ENCODE results near the gene EEF1AKMT4.
A peak's percentile ranks its signal among the peaks of the same experiment; 100 is the strongest.

Gene EEF1AKMT4

DNA sequence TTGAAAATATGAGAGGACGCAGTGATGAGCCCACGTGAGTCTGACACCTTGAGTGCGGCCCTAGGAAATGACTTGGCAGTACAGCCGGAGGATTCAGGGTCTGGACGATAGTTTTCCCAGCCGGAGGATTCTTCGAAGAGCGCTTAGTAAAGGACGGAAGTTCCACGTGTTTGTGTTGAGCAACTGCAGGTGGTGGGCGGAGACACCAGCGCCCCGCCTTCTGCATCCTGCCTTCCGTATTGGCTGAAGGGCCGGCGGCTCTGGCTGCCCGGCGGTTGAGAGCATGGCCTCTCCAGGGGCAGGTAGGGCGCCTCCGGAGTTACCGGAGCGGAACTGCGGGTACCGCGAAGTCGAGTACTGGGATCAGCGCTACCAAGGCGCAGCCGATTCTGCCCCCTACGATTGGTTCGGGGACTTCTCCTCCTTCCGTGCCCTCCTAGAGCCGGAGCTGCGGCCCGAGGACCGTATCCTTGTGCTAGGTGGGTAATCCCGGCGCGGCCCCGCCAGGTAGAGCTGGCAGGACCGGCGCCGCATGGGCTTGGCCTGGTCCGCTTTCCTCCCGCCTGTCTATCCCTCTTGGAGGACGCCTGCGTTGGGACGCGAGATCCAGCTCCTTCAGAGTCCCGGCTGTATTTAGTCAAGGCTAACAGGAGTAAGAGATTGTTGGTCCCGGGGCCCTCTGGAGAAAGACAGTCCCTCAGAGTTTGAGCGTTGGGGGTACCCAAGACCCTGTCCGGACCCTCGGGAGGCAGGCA, at the start of gene EEF1AKMT4:
Gene EEF1AKMT4 (plus strand): TSS at position 261 of the 755 bp plus-strand sequence. CDS start 23 bp downstream, at position 284.
- TF ChIP-seq, protein P1, sequence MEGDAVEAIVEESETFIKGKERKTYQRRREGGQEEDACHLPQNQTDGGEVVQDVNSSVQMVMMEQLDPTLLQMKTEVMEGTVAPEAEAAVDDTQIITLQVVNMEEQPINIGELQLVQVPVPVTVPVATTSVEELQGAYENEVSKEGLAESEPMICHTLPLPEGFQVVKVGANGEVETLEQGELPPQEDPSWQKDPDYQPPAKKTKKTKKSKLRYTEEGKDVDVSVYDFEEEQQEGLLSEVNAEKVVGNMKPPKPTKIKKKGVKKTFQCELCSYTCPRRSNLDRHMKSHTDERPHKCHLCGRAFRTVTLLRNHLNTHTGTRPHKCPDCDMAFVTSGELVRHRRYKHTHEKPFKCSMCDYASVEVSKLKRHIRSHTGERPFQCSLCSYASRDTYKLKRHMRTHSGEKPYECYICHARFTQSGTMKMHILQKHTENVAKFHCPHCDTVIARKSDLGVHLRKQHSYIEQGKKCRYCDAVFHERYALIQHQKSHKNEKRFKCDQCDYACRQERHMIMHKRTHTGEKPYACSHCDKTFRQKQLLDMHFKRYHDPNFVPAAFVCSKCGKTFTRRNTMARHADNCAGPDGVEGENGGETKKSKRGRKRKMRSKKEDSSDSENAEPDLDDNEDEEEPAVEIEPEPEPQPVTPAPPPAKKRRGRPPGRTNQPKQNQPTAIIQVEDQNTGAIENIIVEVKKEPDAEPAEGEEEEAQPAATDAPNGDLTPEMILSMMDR (IDR thresholded peaks at IDR 0.05; ENCODE audit: insufficient read depth, low read depth, low read length, missing control alignments) = peak; percentile 32
- peak; percentile 99 for DNase-seq (ENCODE audit: low read depth)
- peak within 1 kb of the TSS; percentile 74 for H3K4me3 ChIP-seq (ENCODE audit: low read length)

DNA sequence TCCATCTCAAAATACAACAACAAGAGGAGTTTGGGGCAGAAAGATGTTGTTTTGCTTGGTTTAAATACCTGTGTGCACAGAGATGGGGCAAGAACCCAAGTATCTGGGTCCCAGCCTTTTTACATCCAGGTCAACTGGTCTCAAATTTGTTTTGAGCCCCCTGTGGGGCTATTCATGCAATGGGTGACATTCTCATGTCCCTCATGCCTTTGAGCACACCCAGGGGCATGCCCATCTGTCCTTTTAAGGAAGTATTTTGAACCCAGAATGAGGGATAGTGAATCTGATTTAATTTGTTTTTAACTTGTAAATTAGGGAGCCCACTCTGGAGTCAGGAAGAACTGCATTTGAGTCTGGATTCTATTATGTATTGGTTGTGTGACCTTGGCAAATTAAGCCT, 48.6 kb upstream of the EEF1AKMT4 start:
- TF ChIP-seq, protein P1 (IDR thresholded peaks at IDR 0.05; ENCODE audit: insufficient read depth, low read depth, low read length, missing control alignments) = no peak
- DNase-seq (ENCODE audit: low read depth) = no peak
- no peak overlapping the region for H3K4me3 ChIP-seq (ENCODE audit: low read length)

GRCh38 chr3:184203526-184203925, 45.9 kb upstream of the EEF1AKMT4 start:
- no peak for DNase-seq (ENCODE audit: low read depth)
- TF ChIP-seq, protein P1 (IDR thresholded peaks at IDR 0.05; ENCODE audit: insufficient read depth, low read depth, low read length, missing control alignments) = no peak
- no peak overlapping the region for H3K4me3 ChIP-seq (ENCODE audit: low read length)

DNA sequence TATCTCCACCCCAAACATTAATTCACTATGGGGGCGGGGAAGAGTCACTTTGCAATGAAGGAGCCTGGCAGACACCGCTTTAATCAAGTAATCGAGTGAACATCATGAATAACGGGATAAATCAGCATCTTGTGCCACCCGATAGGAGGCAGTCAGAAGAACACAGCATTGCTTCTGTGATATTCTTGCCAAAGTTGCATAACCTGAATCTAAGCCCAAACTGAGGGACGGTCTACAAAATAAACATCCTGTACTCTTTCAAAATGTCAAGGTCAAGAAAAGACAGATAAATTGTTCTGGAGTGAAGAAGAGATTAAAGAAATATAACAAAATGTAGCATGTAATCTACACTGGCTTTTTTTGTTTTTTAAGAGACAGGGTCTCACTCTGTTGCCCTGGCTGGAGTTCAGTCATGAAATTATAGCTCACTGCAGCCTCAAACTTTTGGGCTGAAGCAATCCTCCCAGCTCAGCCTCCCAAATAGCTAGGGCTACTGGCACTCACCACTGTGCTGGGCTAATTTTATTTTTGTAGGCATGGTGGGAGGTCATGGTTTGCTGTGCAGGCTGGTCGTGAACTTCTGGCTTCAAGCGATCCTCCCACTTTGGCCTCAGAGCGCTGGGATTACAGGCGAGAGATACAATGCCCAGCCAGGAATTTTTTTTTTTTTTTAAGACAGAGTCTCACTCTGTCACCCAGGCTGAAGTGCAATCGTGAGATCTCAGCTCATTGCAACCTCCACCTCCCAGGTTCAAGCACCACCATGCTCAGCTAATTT, 40.1 kb upstream of the EEF1AKMT4 start:
- H3K4me3 ChIP-seq (ENCODE audit: low read length) = no peak overlapping the region
- DNase-seq (ENCODE audit: low read depth) = no peak
- TF ChIP-seq, protein P1 (IDR thresholded peaks at IDR 0.05; ENCODE audit: insufficient read depth, low read depth, low read length, missing control alignments) = no peak

- TF ChIP-seq, protein P1 (IDR thresholded peaks at IDR 0.05; ENCODE audit: insufficient read depth, low read depth, low read length, missing control alignments) = no peak
- no peak for DNase-seq (ENCODE audit: low read depth)
- no peak overlapping the region for H3K4me3 ChIP-seq (ENCODE audit: low read length)
Observed at GRCh38 chr3:184211297-184211696, 38.2 kb upstream of the EEF1AKMT4 start.

DNA sequence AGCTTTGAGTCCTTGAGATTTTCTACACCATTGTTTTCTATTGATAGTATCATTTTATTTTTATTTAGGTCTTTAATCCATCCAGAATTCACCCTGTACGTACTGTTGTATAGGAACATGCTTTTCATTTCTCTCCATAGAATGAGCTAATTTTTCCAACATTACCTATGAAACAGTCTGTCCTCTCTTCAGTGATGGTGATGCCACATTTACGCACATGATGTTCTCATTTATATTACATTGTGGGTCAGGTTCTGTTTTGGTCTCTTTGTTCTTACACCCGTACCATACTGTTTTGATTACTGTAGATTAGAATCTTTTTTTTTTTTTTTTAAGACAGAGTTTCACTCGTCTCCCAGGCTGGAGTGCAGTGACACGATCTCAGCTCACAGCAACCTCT, 37.8 kb upstream of the EEF1AKMT4 start:
- TF ChIP-seq, protein P1 (IDR thresholded peaks at IDR 0.05; ENCODE audit: insufficient read depth, low read depth, low read length, missing control alignments) = no peak

More for the DNA sequence above, 37.8 kb upstream of the EEF1AKMT4 start:
- DNase-seq (ENCODE audit: low read depth) = no peak
- H3K4me3 ChIP-seq (ENCODE audit: low read length) = no peak overlapping the region

Measured in epithelial cell of esophagus (primary cell).